Esophagus (tissue), 2 donors: ENCODE data around the gene HPS1. TPM values are rescaled to one million over a fixed set of nuclear protein-coding genes. Genes with fewer than 3 reads are reported as not detected.

Experiments used
- H3K27ac ChIP-seq, 2 donors: one replicate each; pipeline ENCODE4 v1.5.1; 2013; ENCODE audit warnings: low read depth in 2 of 2, mild to moderate bottlenecking in 2 of 2, inconsistent platforms in 1 of 2, low read length in 1 of 2, moderate library complexity in 1 of 2
- H3K27me3 ChIP-seq, 2 donors: one replicate each; pipeline ENCODE4 v1.6.1; 2013; ENCODE audit warnings: low read length in 2 of 2, control low read depth in 1 of 2, mild to moderate bottlenecking in 1 of 2; ENCODE audit not compliant: insufficient read depth in 2 of 2, control insufficient read depth in 1 of 2
- H3K36me3 ChIP-seq, 2 donors: one replicate each; pipeline ENCODE4 v1.6.1; 2013; ENCODE audit warnings: low read length in 1 of 2; ENCODE audit not compliant: control insufficient read depth in 2 of 2, insufficient read depth in 2 of 2
- H3K4me1 ChIP-seq, 2 donors: one replicate each; pipeline ENCODE4 v1.6.1; 2013; ENCODE audit warnings: low read length in 1 of 2; ENCODE audit not compliant: control insufficient read depth in 2 of 2, insufficient read depth in 2 of 2
- H3K4me3 ChIP-seq, 2 donors: one replicate each; pipeline ENCODE4 v1.5.1; 2013; ENCODE audit warnings: low read length in 2 of 2, mild to moderate bottlenecking in 2 of 2, low read depth in 1 of 2, moderate library complexity in 1 of 2
- H3K9me3 ChIP-seq, 2 donors: one replicate each; pipeline ENCODE4 v1.6.1; 2013; ENCODE audit warnings: mild to moderate bottlenecking in 2 of 2, low read depth in 1 of 2, low read length in 1 of 2, moderate library complexity in 1 of 2; ENCODE audit not compliant: control insufficient read depth in 2 of 2, insufficient read depth in 1 of 2
- WGBS, 2 donors: extraction: QIAGEN DNeasy Blood & Tissue Kit; methylation state at CpG; one replicate each; pipeline ENCODE4 v1.1.7; 2013; 5-methylcytosine and 5-hydroxymethylcytosine counted together
- polyA plus RNA-seq, 2 donors: library from polyadenylated mRNA; stranded (reverse); fragments of 200-250 nt; gene quantifications; one replicate each; pipeline ENCODE4 v1.2.3, GENCODE V29; 2013
- donor health status: healthy with polysubstance abuse.
- donor health status: Bipolar disorder and iron deficiency.

The HPS1 gene
- polyA plus RNA-seq, 2 donors, result 20.4 to 24.6 TPM

DNA sequence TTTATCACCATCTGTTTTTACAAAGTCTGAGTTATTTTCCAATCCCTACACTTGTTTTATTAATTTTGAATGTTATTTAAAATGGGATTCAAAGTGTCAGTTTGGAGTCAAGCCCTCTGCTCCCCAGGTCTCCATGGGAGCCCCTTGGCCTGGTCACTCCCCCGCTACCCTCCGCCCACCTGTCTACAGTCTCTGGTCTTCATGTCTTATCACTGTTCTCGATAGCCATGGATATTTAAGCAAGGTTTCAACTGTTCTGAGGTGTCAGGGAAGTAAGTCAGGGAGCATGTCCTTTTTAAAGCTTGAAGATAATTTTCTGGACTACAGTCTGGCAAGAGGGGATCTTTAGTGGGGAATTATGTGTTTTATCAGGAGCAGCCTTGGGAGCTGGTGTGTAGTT is 19.1 kb upstream of the HPS1 start:
- Histone ChIP-seq H3K27me3 (no peaks in the 10 kb centered on the region), H3K27ac (no peak overlapping the region), H3K36me3 (no peaks in the 10 kb centered on the region), H3K9me3 (no peaks in the 10 kb centered on the region), H3K4me1 (peaks cover 0 to 3% of the 10 kb centered on the region in 2 donors), H3K4me3 (no peak overlapping the region)
- whole genome bisulfite sequencing, 2 donors, result 89 to 94% methylated on average over 3 of the region's 3 CpGs

GRCh38 chr10:98463976-98464754 is 17.4 kb upstream of the HPS1 start:
- Histone ChIP-seq H3K27me3 (no peaks in the 10 kb centered on the region), H3K36me3 (no peaks in the 10 kb centered on the region), H3K9me3 (no peaks in the 10 kb centered on the region), H3K4me1 (peaks cover 0 to 3% of the 10 kb centered on the region in 2 donors), H3K4me3 (no peak overlapping the region), H3K27ac (no peak overlapping the region)
- WGBS, 2 donors, result 73 to 74% methylated on average over 8 of the region's 8 CpGs

- Histone ChIP-seq H3K27me3 (no peaks in the 10 kb centered on the region), H3K9me3 (no peaks in the 10 kb centered on the region), H3K4me1 (peaks cover 0 to 3% of the 10 kb centered on the region in 2 donors), H3K36me3 (no peaks in the 10 kb centered on the region), H3K4me3 (no peak overlapping the region), H3K27ac (no peak overlapping the region)
- 91 to 93% methylated on average over 6 of the region's 6 CpGs for WGBS, 2 donors
Measured at GRCh38 chr10:98463016-98463415, 16.3 kb upstream of the HPS1 start.

DNA sequence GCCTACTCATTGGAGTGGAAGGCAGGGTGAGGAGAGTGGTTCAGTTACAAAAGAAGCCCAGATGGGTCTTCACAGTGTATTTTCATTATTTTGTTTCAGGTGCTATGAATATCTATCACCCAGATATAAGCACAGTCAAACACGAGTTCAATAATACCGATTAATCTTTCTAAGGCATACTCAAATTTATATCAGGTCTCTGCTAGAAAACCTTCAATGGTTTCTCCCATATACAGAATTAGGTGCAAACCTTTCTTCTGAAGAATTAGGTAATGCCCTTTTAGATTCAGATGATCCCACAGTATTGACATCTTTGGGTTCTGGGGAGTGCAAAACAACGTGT is 14.7 kb upstream of the HPS1 start:
- no peaks in the 10 kb centered on the region for H3K9me3 ChIP-seq
- no peaks in the 10 kb centered on the region for H3K4me1 ChIP-seq
- 86 to 93% methylated on average over 3 of the region's 3 CpGs for WGBS, 2 donors
- H3K27ac ChIP-seq, result no peak overlapping the region
- H3K27me3 ChIP-seq, result no peaks in the 10 kb centered on the region
- no peaks in the 10 kb centered on the region for H3K36me3 ChIP-seq
- H3K4me3 ChIP-seq, result no peak overlapping the region

DNA sequence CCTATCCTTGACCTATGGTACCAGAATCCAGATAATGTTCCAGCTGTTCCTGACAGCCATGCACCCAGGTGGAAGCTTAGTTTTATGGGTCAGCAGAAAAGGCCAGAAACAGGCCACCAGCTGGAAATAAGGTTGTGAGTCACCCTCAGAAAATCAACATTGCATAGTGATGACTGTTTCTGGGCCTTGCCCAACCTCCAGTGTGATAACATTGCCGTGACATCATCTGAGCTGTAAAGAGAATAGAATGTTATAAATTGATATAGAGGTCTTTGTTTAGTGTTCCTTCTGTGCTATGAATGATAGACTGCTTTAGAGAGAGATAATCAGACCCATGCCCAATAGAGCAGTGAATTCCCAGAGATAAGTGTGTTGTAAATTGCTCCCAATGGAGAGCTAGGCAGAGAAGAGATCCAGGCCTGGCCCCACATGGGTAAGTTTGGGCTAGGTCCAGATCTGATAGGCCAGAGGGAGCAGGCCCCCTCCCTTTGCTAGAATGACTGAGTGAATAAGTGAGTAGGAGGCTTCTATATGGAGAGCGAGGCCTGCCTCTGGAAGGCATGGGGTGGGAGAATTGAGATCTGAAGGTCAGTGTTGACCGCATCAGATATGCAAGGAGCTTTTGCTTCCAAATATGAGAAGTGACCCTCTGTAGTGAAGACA is 14.2 kb upstream of the HPS1 start:
- 54 to 68% methylated on average over 3 of the region's 3 CpGs for WGBS, 2 donors
- Histone ChIP-seq H3K9me3 (no peaks in the 10 kb centered on the region), H3K36me3 (no peaks in the 10 kb centered on the region), H3K27me3 (no peaks in the 10 kb centered on the region), H3K4me3 (no peak overlapping the region), H3K4me1 (no peaks in the 10 kb centered on the region), H3K27ac (no peak overlapping the region)

DNA sequence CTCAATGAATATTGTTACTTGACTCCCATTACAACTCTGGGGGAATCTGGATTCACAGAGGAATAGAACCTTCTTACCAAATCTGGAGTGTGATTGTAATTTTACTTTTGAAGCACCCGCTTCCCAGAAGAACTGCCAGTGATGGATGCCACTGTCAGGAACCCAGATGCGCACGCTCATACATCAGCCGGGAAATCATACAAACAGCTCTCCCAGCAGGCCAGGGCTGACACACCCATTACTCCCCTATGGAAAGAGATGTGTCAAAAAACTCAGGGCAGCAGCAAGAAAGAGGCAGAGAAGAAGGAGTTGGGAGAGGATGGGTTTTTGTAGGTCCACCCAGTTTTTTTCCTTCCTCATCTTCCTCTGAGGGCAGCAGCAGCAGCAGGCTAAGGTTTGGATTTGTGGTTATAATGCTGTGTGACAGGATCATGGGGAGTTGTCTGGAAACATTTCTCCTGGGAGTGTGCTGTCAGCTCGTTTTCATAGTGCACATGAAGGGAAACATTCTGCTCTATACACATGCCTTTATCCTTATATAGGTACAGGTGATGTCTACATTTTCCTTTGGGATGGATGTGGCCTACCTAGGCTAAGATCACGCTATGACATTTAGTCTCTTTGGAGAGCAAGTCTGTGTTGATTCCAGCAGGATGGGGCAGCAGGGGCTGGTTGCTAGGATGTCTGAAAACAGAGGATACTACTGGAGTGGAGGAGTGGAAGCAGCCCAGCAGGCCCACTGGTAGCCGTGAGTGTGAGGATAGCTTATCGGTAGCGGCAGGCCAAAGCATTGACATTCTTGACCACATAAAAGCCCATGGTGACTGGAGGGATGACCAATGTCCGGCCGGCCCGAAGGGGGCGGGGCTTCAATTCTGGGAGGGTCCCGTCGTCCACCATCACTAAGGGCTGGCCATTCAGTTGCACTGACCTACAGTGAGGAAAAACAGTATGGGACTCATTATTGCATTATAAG is 12.4 kb upstream of the HPS1 start:
- Histone ChIP-seq H3K9me3 (no peaks in the 10 kb centered on the region), H3K4me3 (no peak overlapping the region), H3K4me1 (no peaks in the 10 kb centered on the region), H3K36me3 (no peaks in the 10 kb centered on the region), H3K27me3 (no peaks in the 10 kb centered on the region), H3K27ac (no peak overlapping the region)
- 89 to 90% methylated on average over 15 of the region's 15 CpGs for WGBS, 2 donors

GRCh38 chr10:98457721-98458120 is 11.0 kb upstream of the HPS1 start:
- Histone ChIP-seq H3K36me3 (no peaks in the 10 kb centered on the region), H3K4me1 (no peaks in the 10 kb centered on the region), H3K27ac (no peak overlapping the region), H3K27me3 (no peaks in the 10 kb centered on the region), H3K4me3 (no peak overlapping the region), H3K9me3 (no peaks in the 10 kb centered on the region)
- WGBS, 2 donors, result 48 to 52% methylated on average over 8 of the region's 8 CpGs

DNA sequence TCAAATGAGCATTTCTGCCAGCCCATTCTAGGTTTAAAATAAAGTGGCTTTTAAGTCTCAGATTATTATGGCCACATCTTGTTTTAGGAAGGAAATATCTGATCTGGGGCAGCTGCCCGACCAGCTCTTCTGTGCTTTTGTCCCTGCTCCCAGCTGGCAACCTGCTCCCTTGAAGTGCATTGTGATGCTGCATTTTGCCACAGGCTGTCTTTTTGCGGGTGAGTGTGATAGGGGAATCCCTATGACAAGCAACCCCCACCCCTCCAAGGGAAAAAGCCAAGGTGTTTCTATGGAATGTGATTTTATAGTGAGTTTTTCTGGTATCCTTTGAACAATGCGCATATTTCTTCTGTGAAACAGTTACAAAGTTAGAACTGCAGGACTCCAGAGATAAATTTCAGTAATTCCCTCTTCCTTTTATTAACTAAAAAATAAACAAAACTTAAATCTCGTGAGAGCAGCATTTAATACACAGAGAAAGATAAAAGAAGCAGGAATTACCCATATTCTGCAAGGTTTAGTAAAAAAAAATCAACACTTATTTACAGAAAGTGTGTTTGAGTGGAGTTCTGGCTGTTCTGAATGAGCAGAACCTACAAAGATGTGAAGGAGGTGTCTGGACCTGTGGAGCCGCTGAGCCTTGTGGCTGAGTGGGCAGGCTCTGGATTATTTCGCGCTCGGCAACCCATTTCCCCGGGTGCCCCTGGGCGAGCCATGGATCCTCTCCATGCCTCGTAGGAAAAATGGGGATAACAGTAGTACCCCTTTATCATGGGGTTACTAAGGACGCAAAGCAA is 10.1 kb upstream of the HPS1 start:
- 58 to 67% methylated on average over 12 of the region's 12 CpGs for WGBS, 2 donors
- Histone ChIP-seq H3K9me3 (no peaks in the 10 kb centered on the region), H3K27me3 (no peaks in the 10 kb centered on the region), H3K4me1 (no peaks in the 10 kb centered on the region), H3K36me3 (no peaks in the 10 kb centered on the region), H3K27ac (no peak overlapping the region), H3K4me3 (no peak overlapping the region)

GRCh38 chr10:98456043-98456570 is 9.4 kb upstream of the HPS1 start:
- no peak overlapping the region for H3K27ac ChIP-seq
- no peaks in the 10 kb centered on the region for H3K27me3 ChIP-seq
- no peaks in the 10 kb centered on the region for H3K36me3 ChIP-seq
- no peaks in the 10 kb centered on the region for H3K9me3 ChIP-seq
- 92 to 93% methylated on average over 4 of the region's 4 CpGs for WGBS, 2 donors
- no peak overlapping the region for H3K4me3 ChIP-seq
- H3K4me1 ChIP-seq, result no peaks in the 10 kb centered on the region
